Smooth muscle cell (in vitro differentiated cells): ENCODE data around the gene MCRS1. TPM values are rescaled to one million over a fixed set of nuclear protein-coding genes. Genes with fewer than 3 reads are reported as not detected.

Experiments
- DNase-seq: peaks from one replicate; lab custom pipeline; 2025; ENCODE audit not compliant: unreplicated experiment; lab: John Stamatoyannopoulos, UW
- H2AFZ ChIP-seq: fragments of 200-600 bp; sonication (generic); 2 replicates; pipeline ENCODE4 v1.6.0; 2016; ENCODE audit warnings: antibody characterized with exemption, low read depth, mild to moderate bottlenecking
- H3F3A ChIP-seq: fragments of 200-600 bp; sonication (generic); 2 replicates; pipeline ENCODE4 v1.6.0; 2017; ENCODE audit warnings: antibody characterized with exemption, low read depth
- H3K27ac ChIP-seq: fragments of 200-600 bp; sonication (generic); 2 replicates; pipeline ENCODE4 v1.5.1; 2016; ENCODE audit warnings: low read depth, mild to moderate bottlenecking
- H3K27me3 ChIP-seq: fragments of 200-600 bp; sonication (generic); 2 replicates; pipeline ENCODE4 v1.6.1; 2016; ENCODE audit warnings: low read depth, mild to moderate bottlenecking
- H3K36me3 ChIP-seq: fragments of 200-600 bp; sonication (generic); 2 replicates; pipeline ENCODE4 v1.5.1; 2016; ENCODE audit warnings: low read depth
- H3K4me1 ChIP-seq: fragments of 200-600 bp; sonication (generic); 2 replicates; pipeline ENCODE4 v1.5.1; 2016; ENCODE audit warnings: low read depth
- H3K4me2 ChIP-seq: fragments of 200-600 bp; sonication (generic); 2 replicates; pipeline ENCODE4 v1.6.0; 2016; ENCODE audit warnings: mild to moderate bottlenecking
- H3K4me3 ChIP-seq: fragments of 200-600 bp; sonication (generic); 2 replicates; pipeline ENCODE4 v1.5.1; 2016; ENCODE audit warnings: mild to moderate bottlenecking
- H3K79me2 ChIP-seq: fragments of 200-600 bp; sonication (generic); 2 replicates; pipeline ENCODE4 v1.6.0; 2016; ENCODE audit warnings: low read depth, mild to moderate bottlenecking
- H3K9ac ChIP-seq: fragments of 200-600 bp; sonication (generic); 2 replicates; pipeline ENCODE4 v1.6.0; 2016; ENCODE audit warnings: low read depth
- H3K9me3 ChIP-seq: fragments of 200-600 bp; sonication (generic); replicated peaks from 2 replicates; pipeline ENCODE4 v1.5.1; 2016; ENCODE audit warnings: low read depth
- H4K20me1 ChIP-seq: fragments of 200-600 bp; sonication (generic); 2 replicates; pipeline ENCODE4 v1.6.0; 2016; ENCODE audit warnings: low read depth
- CTCF ChIP-seq: fragments of 200-600 bp; sonication (generic); IDR thresholded peaks from 2 replicates; pipeline ENCODE4 v1.5.1; 2017; ENCODE audit warnings: borderline replicate concordance, mild to moderate bottlenecking, antibody characterized with exemption; ENCODE audit not compliant: insufficient read depth, poor library complexity, severe bottlenecking
- WGBS: methylation state at CpG from one replicate; pipeline ENCODE4 v1.1.7; 2016; ENCODE audit warnings: low lambda C conversion rate; 5-methylcytosine and 5-hydroxymethylcytosine counted together
- polyA plus RNA-seq: library from polyadenylated mRNA; unstranded; fragments of >200 nt; fragmentation: Nextera tagmentation; extraction: Ambion mirVana; gene quantifications from 2 replicates; pipeline ENCODE4 v1.2.1, GENCODE V29; 2016
- total RNA-seq: library from RNA; depleted of rRNA; stranded (reverse); fragments of >200 nt; gene quantifications from 2 replicates; pipeline ENCODE4 v1.2.3, GENCODE V29; 2014

The MCRS1 gene
- total and polyA plus RNA-seq, 2 experiments from 2014 or later = 41.4 to 54.4 TPM

- H3K27ac ChIP-seq = no peak overlapping the region
- H3K9me3 ChIP-seq = no peaks in the 10 kb centered on the region
- DNase-seq = no peak
- H3K36me3 ChIP-seq = no peaks in the 10 kb centered on the region
- peaks cover 28% of the 10 kb centered on the region for H3K79me2 ChIP-seq
- TF ChIP-seq CTCF = no peak
- H3K9ac ChIP-seq = no peak overlapping the region
- no peak overlapping the region for H3K4me2 ChIP-seq
- H3K27me3 ChIP-seq = no peaks in the 10 kb centered on the region
- peaks cover 11% of the 10 kb centered on the region for H3K4me1 ChIP-seq
- no peaks in the 10 kb centered on the region for H3F3A ChIP-seq
- 95% methylated on average over 8 of the region's 8 CpGs for WGBS
- no peak overlapping the region for H3K4me3 ChIP-seq
- no peak overlapping the region for H2AFZ ChIP-seq
- H4K20me1 ChIP-seq = no peaks in the 10 kb centered on the region
These were observed 3.1 kb downstream of the MCRS1 start for GRCh38 chr12:49564686-49565405.

GRCh38 chr12:49563951-49564685 is 3.8 kb downstream of the MCRS1 start:
- no peaks in the 10 kb centered on the region for H3F3A ChIP-seq
- H3K9me3 ChIP-seq = no peaks in the 10 kb centered on the region
- H3K79me2 ChIP-seq = peaks cover 21% of the 10 kb centered on the region
- WGBS = 96% methylated on average over 14 of the region's 14 CpGs
- DNase-seq = no peak
- no peaks in the 10 kb centered on the region for H3K36me3 ChIP-seq
- no peaks in the 10 kb centered on the region for H3K27me3 ChIP-seq
- H3K4me1 ChIP-seq = peaks cover 9% of the 10 kb centered on the region
- H4K20me1 ChIP-seq = no peaks in the 10 kb centered on the region
- no peak overlapping the region for H3K4me2 ChIP-seq
- no peak overlapping the region for H2AFZ ChIP-seq
- TF ChIP-seq CTCF = no peak
- no peak overlapping the region for H3K4me3 ChIP-seq
- no peak overlapping the region for H3K27ac ChIP-seq
- H3K9ac ChIP-seq = no peak overlapping the region

GRCh38 chr12:49562831-49563230 is 5.1 kb downstream of the MCRS1 start:
- H2AFZ ChIP-seq = no peak overlapping the region
- H3K79me2 ChIP-seq = peaks cover 14% of the 10 kb centered on the region
- H4K20me1 ChIP-seq = no peaks in the 10 kb centered on the region
- no peak for TF ChIP-seq CTCF
- H3K9me3 ChIP-seq = no peaks in the 10 kb centered on the region
- H3K4me3 ChIP-seq = no peak overlapping the region
- 98% methylated on average over 6 of the region's 6 CpGs for WGBS
- H3K4me2 ChIP-seq = no peak overlapping the region
- no peak overlapping the region for H3K27ac ChIP-seq
- no peaks in the 10 kb centered on the region for H3F3A ChIP-seq
- H3K9ac ChIP-seq = no peak overlapping the region
- no peaks in the 10 kb centered on the region for H3K27me3 ChIP-seq
- no peaks in the 10 kb centered on the region for H3K36me3 ChIP-seq
- peaks cover 4% of the 10 kb centered on the region for H3K4me1 ChIP-seq
- no peak for DNase-seq

GRCh38 chr12:49562233-49562632 is 5.7 kb downstream of the MCRS1 start:
- H3K4me1 ChIP-seq = peaks cover 4% of the 10 kb centered on the region
- no peaks in the 10 kb centered on the region for H3K9me3 ChIP-seq
- peaks cover 10% of the 10 kb centered on the region for H3K79me2 ChIP-seq
- no peak overlapping the region for H3K4me3 ChIP-seq
- H4K20me1 ChIP-seq = no peaks in the 10 kb centered on the region
- no peak overlapping the region for H3K4me2 ChIP-seq
- no peak overlapping the region for H2AFZ ChIP-seq
- H3K9ac ChIP-seq = no peak overlapping the region
- H3F3A ChIP-seq = no peaks in the 10 kb centered on the region
- H3K27ac ChIP-seq = no peak overlapping the region
- no peak for TF ChIP-seq CTCF
- no peaks in the 10 kb centered on the region for H3K36me3 ChIP-seq
- 96% methylated on average over 6 of the region's 6 CpGs for WGBS
- H3K27me3 ChIP-seq = no peaks in the 10 kb centered on the region
- no peak for DNase-seq
